HG03139 (cell line): ENCODE measurements around the gene CENPM.

Experiments
- ATAC-seq: cut with Tn5 transposase; IDR thresholded peaks from one replicate; pipeline ENCODE4 v1.9.1; 2021; ENCODE audit not compliant: unreplicated experiment

The CENPM gene

GRCh38 chr22:41915035-41915785, 31.7 kb downstream of the CENPM start, which contains the start of gene SHISA8:
Gene SHISA8 (minus strand): TSS chr22:41915074. CDS start chr22:41914667, 407 bp downstream.
- no peak for ATAC-seq

GRCh38 chr22:41914611-41915034, 32.3 kb downstream of the CENPM start:
- ATAC-seq: no peak

- no peak for ATAC-seq
Measured at GRCh38 chr22:41913842-41914534, 33.0 kb downstream of the CENPM start.

- ATAC-seq: no peak
Measured at GRCh38 chr22:41913040-41913719, 33.8 kb downstream of the CENPM start.

- ATAC-seq: no peak
Measured at GRCh38 chr22:41912338-41913039, 34.5 kb downstream of the CENPM start.

- ATAC-seq: no peak
Measured at GRCh38 chr22:41911001-41911611, 35.8 kb downstream of the CENPM start.

- no peak for ATAC-seq
Measured at GRCh38 chr22:41910050-41911000, 36.6 kb downstream of the CENPM start.

- no peak for ATAC-seq
Measured at GRCh38 chr22:41909310-41910049, 37.5 kb downstream of the CENPM start.

- ATAC-seq: no peak
Measured at GRCh38 chr22:41908411-41909309, 38.3 kb downstream of the CENPM start.

GRCh38 chr22:41907436-41908401, 39.2 kb downstream of the CENPM start:
- no peak for ATAC-seq

- no peak for ATAC-seq
Measured at GRCh38 chr22:41906822-41907221, 40.1 kb downstream of the CENPM start.

GRCh38 chr22:41905411-41906202, 41.3 kb downstream of the CENPM start:
- no peak for ATAC-seq

GRCh38 chr22:41904450-41905410, 42.2 kb downstream of the CENPM start:
- ATAC-seq: no peak

- ATAC-seq: no peak
Measured at GRCh38 chr22:41902932-41903421, 44.0 kb downstream of the CENPM start.

GRCh38 chr22:41902016-41902415, 44.9 kb downstream of the CENPM start:
- no peak for ATAC-seq
